Measurements from ENCODE around the gene KRI1. TPM values are rescaled to one million over a fixed set of nuclear protein-coding genes. Genes with fewer than 3 reads are reported as not detected.
"Not testable (repeated sequence)": the region's sequence is repeated elsewhere in the genome, so short reads cannot be mapped to it uniquely, and the experiment has no call there.

The KRI1 gene
- total and polyA plus RNA-seq, 2 experiments from 2014 or later, result 23.8 to 43.2 TPM

DNA sequence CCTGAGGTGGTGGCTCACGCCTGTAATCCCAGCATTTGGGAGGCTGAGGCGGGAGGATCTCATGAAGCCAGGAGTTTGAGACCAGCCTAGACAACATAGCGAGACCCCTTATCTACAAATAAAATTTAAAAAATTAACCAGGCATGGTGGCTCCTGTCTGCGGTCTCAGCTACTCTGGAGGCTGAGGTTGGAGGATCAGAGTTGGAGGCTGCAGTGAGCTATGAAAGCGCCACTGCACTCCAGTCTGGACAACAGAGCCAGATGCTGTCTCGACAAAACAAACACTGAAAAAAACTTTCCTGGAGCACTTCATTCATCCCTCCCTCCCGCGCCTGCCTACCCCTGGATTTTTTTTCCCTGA, 22.8 kb downstream of the KRI1 start:
- DNase-seq (ENCODE audit: low spot score) (no peak), ATAC-seq (no peak)
- peaks cover 8% of the 10 kb centered on the region for H3K27me3 Mint-ChIP-seq (ENCODE audit: insufficient read depth, low read depth, poor library complexity)
- H3K9me2 ChIP-seq (ENCODE audit: insufficient read depth), result no peaks in the 10 kb centered on the region
- H3K36me3 ChIP-seq (ENCODE audit: insufficient read depth), result no peaks in the 10 kb centered on the region
- peak overlapping the region; percentile 85 for H3K4me3 ChIP-seq
- H3K4me2 ChIP-seq, result peak overlapping the region; percentile 82
- H4K20me1 ChIP-seq (replicated peaks; ENCODE audit: insufficient read depth), result peaks cover 3% of the 10 kb centered on the region; the same call in 1 of the 2 replicates
- no peaks in the 10 kb centered on the region for H3K4me1 Mint-ChIP-seq
- peaks cover 8% of the 10 kb centered on the region; the same call in 2 of the 3 replicates for H3K36me3 Mint-ChIP-seq (ENCODE audit: low read depth)
- no peaks in the 10 kb centered on the region; the same call in 1 of the 2 replicates for H3K4me1 ChIP-seq (ENCODE audit: insufficient read depth)
- no peaks in the 10 kb centered on the region for H3K27me3 ChIP-seq (ENCODE audit: insufficient read depth)
- peak overlapping the region; percentile 73 for H3K4me3 Mint-ChIP-seq
- H3F3A ChIP-seq (replicated peaks; ENCODE audit: low read depth), result 0 out of 2 replicates have a peak, but pooled peaks cover 12% of the 10 kb centered on the region
- TF ChIP-seq POLR2AphosphoS5 (IDR thresholded peaks at IDR 0.05; ENCODE audit: low read depth) (no peak), EZH2 (IDR thresholded peaks at IDR 0.05; ENCODE audit: low read depth, unreplicated experiment) (no peak), NANOG (IDR thresholded peaks at IDR 0.05; ENCODE audit: borderline replicate concordance) (no peak), ETS1 (IDR thresholded peaks at IDR 0.05) (no peak), EZH2phosphoT487 (IDR thresholded peaks at IDR 0.05; ENCODE audit: unreplicated experiment) (no peak), ZNF462 (CRISPR knock-in tag; IDR thresholded peaks at IDR 0.05) (no peak), JUNB (IDR thresholded peaks at IDR 0.05; ENCODE audit: unreplicated experiment) (no peak), CREB1 (CRISPR knock-in tag; IDR thresholded peaks at IDR 0.05; ENCODE audit: low read depth) (no peak), STAT1 (IDR thresholded peaks at IDR 0.05; ENCODE audit: unreplicated experiment) (no peak), ZNF114 (CRISPR knock-in tag; IDR thresholded peaks at IDR 0.05) (no peak), ZNF331 (CRISPR knock-in tag; IDR thresholded peaks at IDR 0.05; ENCODE audit: low read depth) (no peak)
- TF ChIP-seq, protein P1, sequence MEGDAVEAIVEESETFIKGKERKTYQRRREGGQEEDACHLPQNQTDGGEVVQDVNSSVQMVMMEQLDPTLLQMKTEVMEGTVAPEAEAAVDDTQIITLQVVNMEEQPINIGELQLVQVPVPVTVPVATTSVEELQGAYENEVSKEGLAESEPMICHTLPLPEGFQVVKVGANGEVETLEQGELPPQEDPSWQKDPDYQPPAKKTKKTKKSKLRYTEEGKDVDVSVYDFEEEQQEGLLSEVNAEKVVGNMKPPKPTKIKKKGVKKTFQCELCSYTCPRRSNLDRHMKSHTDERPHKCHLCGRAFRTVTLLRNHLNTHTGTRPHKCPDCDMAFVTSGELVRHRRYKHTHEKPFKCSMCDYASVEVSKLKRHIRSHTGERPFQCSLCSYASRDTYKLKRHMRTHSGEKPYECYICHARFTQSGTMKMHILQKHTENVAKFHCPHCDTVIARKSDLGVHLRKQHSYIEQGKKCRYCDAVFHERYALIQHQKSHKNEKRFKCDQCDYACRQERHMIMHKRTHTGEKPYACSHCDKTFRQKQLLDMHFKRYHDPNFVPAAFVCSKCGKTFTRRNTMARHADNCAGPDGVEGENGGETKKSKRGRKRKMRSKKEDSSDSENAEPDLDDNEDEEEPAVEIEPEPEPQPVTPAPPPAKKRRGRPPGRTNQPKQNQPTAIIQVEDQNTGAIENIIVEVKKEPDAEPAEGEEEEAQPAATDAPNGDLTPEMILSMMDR (conservative IDR thresholded peaks at IDR 0.05; ENCODE audit: low read depth in 2 of 2), result no peak
- no peaks in the 10 kb centered on the region for H3K9me3 Mint-ChIP-seq
- no peak overlapping the region for H3K27ac Mint-ChIP-seq
- H3K27ac ChIP-seq (ENCODE audit: low read depth), result no peak overlapping the region
- peak overlapping the region; percentile 91 for H2AFZ ChIP-seq
- H3K79me2 ChIP-seq (replicated peaks; ENCODE audit: insufficient read depth), result peaks cover 17% of the 10 kb centered on the region

DNA sequence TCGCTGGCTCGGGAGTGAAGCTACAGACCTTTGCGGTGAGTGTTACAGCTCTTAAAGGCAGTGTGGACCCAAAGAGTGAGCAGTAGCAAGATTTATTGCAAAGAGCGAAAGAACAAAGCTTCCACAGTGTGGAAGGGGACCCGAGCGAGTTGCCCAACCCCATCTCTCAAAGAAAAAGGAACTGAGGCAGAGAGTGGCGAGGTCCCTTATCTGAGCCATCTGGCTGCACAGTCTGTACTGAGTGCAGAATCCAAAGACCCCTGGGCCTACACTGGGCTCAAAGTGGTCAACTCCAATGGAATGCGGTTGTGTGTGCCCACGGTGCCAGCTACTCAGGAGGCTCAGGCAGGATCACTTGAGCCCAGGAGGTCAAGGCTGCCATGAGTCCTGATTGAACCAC, 26.8 kb downstream of the KRI1 start:
- H2AFZ ChIP-seq, result 0 out of 2 replicates have a peak overlapping the region, but pooled peaks have one; percentile 66
- not testable (repeated sequence) for H3K4me1 ChIP-seq (ENCODE audit: insufficient read depth); H3K27ac Mint-ChIP-seq; H3K27me3 Mint-ChIP-seq (ENCODE audit: insufficient read depth, low read depth, poor library complexity); H3K9me3 Mint-ChIP-seq; H3K4me3 ChIP-seq; H3K36me3 Mint-ChIP-seq (ENCODE audit: low read depth); H3K36me3 ChIP-seq (ENCODE audit: insufficient read depth); H3K9me2 ChIP-seq (ENCODE audit: insufficient read depth); H3K27ac ChIP-seq (ENCODE audit: low read depth); H3F3A ChIP-seq (replicated peaks; ENCODE audit: low read depth); DNase-seq (ENCODE audit: low spot score); H3K27me3 ChIP-seq (ENCODE audit: insufficient read depth); H3K4me3 Mint-ChIP-seq; H4K20me1 ChIP-seq (replicated peaks; ENCODE audit: insufficient read depth); H3K4me2 ChIP-seq; H3K79me2 ChIP-seq (replicated peaks; ENCODE audit: insufficient read depth); H3K4me1 Mint-ChIP-seq; ATAC-seq

All from GM23338 (cell line).